Vagina (tissue), 2 donors: ENCODE measurements around the gene CLEC16A. TPM values are rescaled to one million over a fixed set of nuclear protein-coding genes. Genes with fewer than 3 reads are reported as not detected.

ENCODE experiments used
- DNase-seq, 2 donors: peaks; one replicate each; pipeline ENCODE4 v3.0.0-alpha.2; 2017; ENCODE audit errors: extremely low spot score in 2 of 2
- H3K27ac ChIP-seq: fragments of 200-600 bp; sonication (generic); one replicate; pipeline ENCODE4 v1.5.1; 2019
- H3K27me3 ChIP-seq: fragments of 200-600 bp; sonication (generic); one replicate; pipeline ENCODE4 v1.5.1; 2019
- H3K36me3 ChIP-seq, 2 donors: fragments of 200-600 bp; sonication (generic); one replicate each; pipeline ENCODE4 v1.5.1; 2017 to 2019
- H3K4me1 ChIP-seq: fragments of 200-600 bp; sonication (generic); one replicate; pipeline ENCODE4 v1.5.1; 2019
- H3K4me3 ChIP-seq, 2 donors: fragments of 200-600 bp; sonication (generic); 1 replicate in 1 of 2; 2 replicates in 1 of 2; pipeline ENCODE4 v1.5.1; 2016 to 2019
- H3K9me3 ChIP-seq: fragments of 200-600 bp; sonication (generic); one replicate; pipeline ENCODE4 v1.5.1; 2019
- CTCF ChIP-seq, 3 experiments: fragments of 450-650 bp in 2 of 3; fragments of 200-600 bp in 1 of 3; sonication (generic) in 1 of 3; IDR thresholded peaks; one replicate each; pipeline ENCODE4 v1.5.1; 2017 to 2019; ENCODE audit warnings: antibody characterized with exemption in 3 of 3, mild to moderate bottlenecking in 2 of 3, moderate library complexity in 2 of 3
- POLR2A ChIP-seq, 2 donors: fragments of 450-650 bp; IDR thresholded peaks; one replicate each; pipeline ENCODE4 v1.6.1; 2017; ENCODE audit warnings: antibody characterized with exemption in 2 of 2, mild to moderate bottlenecking in 2 of 2, moderate library complexity in 2 of 2
- POLR2AphosphoS5 ChIP-seq, 2 donors: sonication (generic); formaldehyde crosslinking; IDR thresholded peaks; one replicate each; pipeline ENCODE4 v1.9.0; 2017; ENCODE audit warnings: antibody characterized with exemption in 2 of 2, mild to moderate bottlenecking in 2 of 2, low read depth in 1 of 2; ENCODE audit not compliant: insufficient read depth in 1 of 2
- intact Hi-C: fragments of 100-400 bp; cut with DNase I; formaldehyde crosslinking; loops from one replicate; pipeline ENCODE4 v1.15.1; 2023
- total RNA-seq: library from RNA; depleted of rRNA; stranded (reverse); fragments of >200 nt; gene quantifications from one replicate; pipeline ENCODE4 v1.2.3, GENCODE V29; 2016

CLEC16A gene
- total RNA-seq, 1 donor from 2014 or later: 21.6 TPM

GRCh38 chr16:11089504-11090124, 145.2 kb downstream of the CLEC16A start:
- Histone ChIP-seq H3K36me3 (no peaks in the 10 kb centered on the region), H3K4me1 (peaks cover 44% of the 10 kb centered on the region), H3K4me3 (no peak overlapping the region), H3K27ac (no peak overlapping the region), H3K27me3 (no peaks in the 10 kb centered on the region), H3K9me3 (no peaks in the 10 kb centered on the region)
- peak in 1 of 2 donors; percentile 24 for TF ChIP-seq POLR2AphosphoS5 (IDR thresholded peaks at IDR 0.05; ENCODE audit: insufficient read depth in 1 of 2, low read depth in 1 of 2)
- no peak for TF ChIP-seq POLR2A (IDR thresholded peaks at IDR 0.05)
- TF ChIP-seq CTCF (IDR thresholded peaks at IDR 0.05): no peak
- intact Hi-C loops: no loop called here
- no peak for DNase-seq

DNA sequence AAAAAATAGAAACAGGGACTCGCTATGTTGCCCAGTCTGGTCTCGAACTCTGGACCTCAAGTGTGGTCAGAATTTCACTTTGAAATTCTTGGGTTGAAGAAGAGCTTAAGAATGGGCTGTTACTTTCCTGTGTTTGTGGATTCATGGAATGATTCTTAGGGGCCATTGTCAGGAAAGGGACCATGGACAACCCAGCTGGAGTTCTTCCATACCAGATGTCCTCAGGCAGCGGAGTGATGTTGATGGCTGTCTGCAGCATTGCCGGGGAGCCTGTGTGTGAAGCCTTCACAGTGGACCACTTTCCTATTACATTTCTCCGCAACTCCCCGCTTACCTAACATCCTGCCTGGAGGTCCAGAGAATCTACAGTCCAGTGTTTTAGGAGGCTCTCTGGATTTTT, 145.9 kb downstream of the CLEC16A start:
- H3K36me3 ChIP-seq: no peaks in the 10 kb centered on the region
- TF ChIP-seq CTCF (IDR thresholded peaks at IDR 0.05): no peak
- no peak for TF ChIP-seq POLR2AphosphoS5 (IDR thresholded peaks at IDR 0.05; ENCODE audit: insufficient read depth in 1 of 2, low read depth in 1 of 2)
- no peak for TF ChIP-seq POLR2A (IDR thresholded peaks at IDR 0.05)
- no peaks in the 10 kb centered on the region for H3K9me3 ChIP-seq
- H3K4me3 ChIP-seq: no peak overlapping the region
- no peak overlapping the region for H3K27ac ChIP-seq
- H3K27me3 ChIP-seq: no peaks in the 10 kb centered on the region
- DNase-seq: no peak
- peaks cover 40% of the 10 kb centered on the region for H3K4me1 ChIP-seq
- intact Hi-C loops: no loop called here

- TF ChIP-seq CTCF (IDR thresholded peaks at IDR 0.05): no peak
- TF ChIP-seq POLR2A (IDR thresholded peaks at IDR 0.05): no peak
- TF ChIP-seq POLR2AphosphoS5 (IDR thresholded peaks at IDR 0.05; ENCODE audit: insufficient read depth in 1 of 2, low read depth in 1 of 2): no peak
- no peak for DNase-seq
- no peak overlapping the region for H3K4me3 ChIP-seq
- no peaks in the 10 kb centered on the region for H3K27me3 ChIP-seq
- H3K4me1 ChIP-seq: peaks cover 31% of the 10 kb centered on the region
- H3K27ac ChIP-seq: no peak overlapping the region
- intact Hi-C loops: no loop called here
- H3K9me3 ChIP-seq: no peaks in the 10 kb centered on the region
- H3K36me3 ChIP-seq: no peaks in the 10 kb centered on the region
These were observed 146.8 kb downstream of the CLEC16A start for GRCh38 chr16:11091021-11091785.

DNA sequence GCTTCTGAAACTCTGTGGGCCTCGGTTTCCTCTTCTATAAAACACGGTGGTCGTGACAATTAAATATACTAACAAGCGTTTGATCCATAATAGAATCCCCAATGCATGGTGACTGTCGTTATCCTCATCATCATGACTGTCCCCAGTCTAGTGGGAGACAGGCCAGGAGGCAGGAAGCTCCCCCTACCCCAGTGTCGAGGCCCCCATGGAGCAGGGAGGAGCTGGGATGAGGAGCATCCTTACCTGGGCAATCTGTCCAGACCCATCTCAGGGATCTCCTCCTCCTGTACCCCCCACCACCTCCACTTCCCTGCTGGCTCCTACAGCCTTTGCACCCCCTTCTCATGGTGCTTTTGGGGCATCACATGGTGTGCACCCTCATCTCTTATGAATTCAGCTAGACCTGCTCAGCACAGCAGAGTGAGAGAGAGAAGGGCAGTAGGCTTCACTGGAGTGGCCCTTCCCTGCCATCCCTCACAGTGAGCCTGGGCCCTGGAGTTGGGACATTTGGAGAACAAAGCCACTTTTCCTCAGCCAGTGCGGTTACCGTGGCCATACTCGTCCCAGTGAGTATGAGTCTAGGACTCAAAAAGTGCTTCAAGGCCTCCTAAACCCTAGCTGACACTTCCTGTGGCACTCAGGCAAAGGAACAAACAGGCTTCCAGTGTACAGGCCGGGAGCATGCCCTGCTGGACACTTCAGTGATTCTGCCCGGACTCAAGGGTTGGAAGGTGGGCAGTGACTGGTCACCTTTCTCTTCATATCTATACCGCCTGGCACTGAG, 148.6 kb downstream of the CLEC16A start:
- peak overlapping the region; percentile 54 for H3K27ac ChIP-seq
- DNase-seq: no peak
- intact Hi-C loops: no loop called here
- no peaks in the 10 kb centered on the region for H3K27me3 ChIP-seq
- no peak overlapping the region for H3K4me3 ChIP-seq
- peaks cover 25% of the 10 kb centered on the region for H3K4me1 ChIP-seq
- H3K36me3 ChIP-seq: no peaks in the 10 kb centered on the region
- TF ChIP-seq POLR2A (IDR thresholded peaks at IDR 0.05): no peak
- TF ChIP-seq POLR2AphosphoS5 (IDR thresholded peaks at IDR 0.05; ENCODE audit: insufficient read depth in 1 of 2, low read depth in 1 of 2): no peak
- no peak for TF ChIP-seq CTCF (IDR thresholded peaks at IDR 0.05)
- no peaks in the 10 kb centered on the region for H3K9me3 ChIP-seq
